Calu3 (cell line): ENCODE measurements around the gene SEL1L. TPM values are rescaled to one million over a fixed set of nuclear protein-coding genes. Genes with fewer than 3 reads are reported as not detected.
"Not testable (repeated sequence)": the region's sequence is repeated elsewhere in the genome, so short reads cannot be mapped to it uniquely, and the experiment has no call there.

Experiments
- BruUV-seq: library from RNA; stranded (reverse); fragments of 400-500 nt; replicated peaks from 2 replicates; lab custom pipeline; 2021; lab: Mats Ljungman, UMichigan
- CTCF ChIA-PET: fragments of 300-600 bp; sonication (Branson Sonifier 250); formaldehyde crosslinking; loops from one replicate; lab custom pipeline; 2022; ENCODE audit warnings: antibody characterized with exemption; lab: Charles Lee
- DNase-seq: peaks from one replicate; pipeline ENCODE4 v3.0.0; 2022
- H3K27ac Mint-ChIP-seq: one replicate; pipeline ENCODE4 v1.8.0; 2022; ENCODE audit warnings: mixed read lengths; ENCODE audit not compliant: unreplicated experiment
- H3K27me3 Mint-ChIP-seq: one replicate; pipeline ENCODE4 v1.8.0; 2022; ENCODE audit warnings: mixed read lengths; ENCODE audit not compliant: unreplicated experiment
- H3K36me3 Mint-ChIP-seq: one replicate; pipeline ENCODE4 v1.8.0; 2022; ENCODE audit warnings: mild to moderate bottlenecking, moderate library complexity, mixed read lengths; ENCODE audit not compliant: insufficient read depth, unreplicated experiment
- H3K4me1 Mint-ChIP-seq: one replicate; pipeline ENCODE4 v1.8.0; 2022; ENCODE audit warnings: mild to moderate bottlenecking, low read depth, mixed read lengths; ENCODE audit not compliant: unreplicated experiment
- H3K4me3 Mint-ChIP-seq: one replicate; pipeline ENCODE4 v1.8.0; 2022; ENCODE audit warnings: mild to moderate bottlenecking, low read depth, moderate library complexity, mixed read lengths; ENCODE audit not compliant: unreplicated experiment
- H3K9me3 Mint-ChIP-seq: one replicate; pipeline ENCODE4 v1.8.0; 2022; ENCODE audit warnings: low read depth, mixed read lengths; ENCODE audit not compliant: unreplicated experiment
- intact Hi-C: fragments of 100-400 bp; cut with micrococcal nuclease; formaldehyde crosslinking; loops from one replicate; pipeline ENCODE4 v1.10.0; 2022; ENCODE audit not compliant: unreplicated experiment
- total RNA-seq: library from RNA; stranded (reverse); gene quantifications from 2 replicates; pipeline ENCODE4 v1.2.3, GENCODE V29; 2022
- TF ChIP-seq, protein P1 (sequence below): fragments of 200-600 bp; IDR thresholded peaks from one replicate; pipeline ENCODE4 v1.8.0; 2022; ENCODE audit warnings: antibody characterized with exemption; ENCODE audit not compliant: unreplicated experiment

SEL1L gene
- total RNA-seq, 1 experiment from 2014 or later = 95.4 TPM

GRCh38 chr14:81432219-81432661 lies 101.4 kb downstream of the SEL1L start:
- TF ChIP-seq, protein P1, sequence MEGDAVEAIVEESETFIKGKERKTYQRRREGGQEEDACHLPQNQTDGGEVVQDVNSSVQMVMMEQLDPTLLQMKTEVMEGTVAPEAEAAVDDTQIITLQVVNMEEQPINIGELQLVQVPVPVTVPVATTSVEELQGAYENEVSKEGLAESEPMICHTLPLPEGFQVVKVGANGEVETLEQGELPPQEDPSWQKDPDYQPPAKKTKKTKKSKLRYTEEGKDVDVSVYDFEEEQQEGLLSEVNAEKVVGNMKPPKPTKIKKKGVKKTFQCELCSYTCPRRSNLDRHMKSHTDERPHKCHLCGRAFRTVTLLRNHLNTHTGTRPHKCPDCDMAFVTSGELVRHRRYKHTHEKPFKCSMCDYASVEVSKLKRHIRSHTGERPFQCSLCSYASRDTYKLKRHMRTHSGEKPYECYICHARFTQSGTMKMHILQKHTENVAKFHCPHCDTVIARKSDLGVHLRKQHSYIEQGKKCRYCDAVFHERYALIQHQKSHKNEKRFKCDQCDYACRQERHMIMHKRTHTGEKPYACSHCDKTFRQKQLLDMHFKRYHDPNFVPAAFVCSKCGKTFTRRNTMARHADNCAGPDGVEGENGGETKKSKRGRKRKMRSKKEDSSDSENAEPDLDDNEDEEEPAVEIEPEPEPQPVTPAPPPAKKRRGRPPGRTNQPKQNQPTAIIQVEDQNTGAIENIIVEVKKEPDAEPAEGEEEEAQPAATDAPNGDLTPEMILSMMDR = no peak
- Mint-ChIP-seq H3K27me3 (peaks cover 4% of the 10 kb centered on the region), H3K27ac (no peak overlapping the region), H3K4me3 (no peak overlapping the region), H3K36me3 (peaks cover 15% of the 10 kb centered on the region), H3K9me3 (no peaks in the 10 kb centered on the region), H3K4me1 (peaks cover 15% of the 10 kb centered on the region)
- CTCF ChIA-PET = no interaction called here
- DNase-seq = no peak
- intact Hi-C loops = no loop called here
- no TSS peak for BruUV-seq

DNA sequence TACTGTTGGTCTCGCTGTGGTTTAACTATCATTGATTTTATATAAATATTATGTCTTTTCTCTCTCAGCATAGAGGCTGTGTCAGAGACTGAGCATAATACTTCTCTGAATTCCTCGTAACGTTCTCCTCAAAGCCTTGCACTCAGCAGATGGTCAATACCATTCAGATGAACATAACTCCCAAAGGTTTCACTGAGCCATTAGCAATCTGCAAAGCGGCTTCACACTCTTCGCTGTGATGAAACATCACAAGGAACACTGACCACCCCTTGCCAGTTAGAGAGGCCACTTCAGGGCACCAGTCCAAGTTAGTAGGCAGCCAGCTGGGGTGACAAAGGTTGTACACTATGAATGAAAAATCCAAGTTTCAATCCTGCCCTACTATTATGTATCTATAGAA lies 103.4 kb downstream of the SEL1L start:
- intact Hi-C loops = no loop called here
- H3K36me3 Mint-ChIP-seq = peaks cover 3% of the 10 kb centered on the region
- no peaks in the 10 kb centered on the region for H3K27me3 Mint-ChIP-seq
- H3K4me3 Mint-ChIP-seq = no peak overlapping the region
- peaks cover 6% of the 10 kb centered on the region for H3K4me1 Mint-ChIP-seq
- no peak for DNase-seq
- CTCF ChIA-PET = no interaction called here
- TF ChIP-seq, protein P1 = no peak
- H3K27ac Mint-ChIP-seq = no peak overlapping the region
- no peaks in the 10 kb centered on the region for H3K9me3 Mint-ChIP-seq
- no TSS peak for BruUV-seq

DNA sequence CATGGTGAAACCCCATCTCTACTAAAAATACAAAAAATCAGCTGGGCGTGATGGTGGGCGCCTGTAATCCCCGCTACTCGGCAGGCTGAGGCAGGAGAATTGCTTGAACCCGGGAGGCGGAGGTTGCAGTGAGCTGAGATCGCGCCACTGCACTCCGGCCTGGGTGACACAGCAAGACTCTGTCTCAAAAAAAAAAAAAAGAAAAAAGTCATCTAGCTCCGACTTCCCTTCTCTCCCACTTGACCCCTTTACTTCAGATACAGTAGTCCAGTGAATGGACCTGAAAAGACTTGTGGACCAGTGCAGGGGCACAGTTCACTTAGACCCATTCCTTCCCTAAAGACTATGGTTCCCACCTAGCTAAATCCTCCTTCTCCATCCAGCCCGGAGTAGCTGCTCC lies 103.9 kb downstream of the SEL1L start:
- H3K27ac Mint-ChIP-seq, BruUV-seq, DNase-seq, H3K4me3 Mint-ChIP-seq, CTCF ChIA-PET, intact Hi-C loops, H3K9me3 Mint-ChIP-seq, H3K27me3 Mint-ChIP-seq, H3K4me1 Mint-ChIP-seq, H3K36me3 Mint-ChIP-seq: not testable (repeated sequence)

DNA sequence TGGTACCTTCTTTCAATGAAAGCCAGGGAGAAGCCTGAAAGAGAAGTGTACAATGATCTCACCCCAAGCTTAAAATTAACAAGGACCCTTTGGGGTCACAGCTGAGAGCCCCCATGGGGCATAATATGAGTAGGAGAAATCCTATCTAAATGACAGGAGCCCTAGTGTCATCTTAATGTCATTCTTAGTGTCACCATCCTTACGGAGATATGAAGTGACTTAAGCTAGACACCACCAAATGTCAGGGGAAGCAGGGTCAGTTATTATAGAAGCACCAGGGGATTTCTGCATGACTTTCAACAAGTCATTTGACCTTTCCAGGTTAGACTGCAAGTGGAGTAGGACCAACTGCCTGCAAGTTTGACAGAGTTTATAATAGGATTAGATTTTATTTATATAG lies 104.6 kb downstream of the SEL1L start:
- DNase-seq = no peak
- no peak overlapping the region for H3K27ac Mint-ChIP-seq
- BruUV-seq = no TSS peak
- TF ChIP-seq, protein P1 = no peak
- no peak overlapping the region for H3K4me3 Mint-ChIP-seq
- H3K4me1 Mint-ChIP-seq = no peaks in the 10 kb centered on the region
- no peaks in the 10 kb centered on the region for H3K36me3 Mint-ChIP-seq
- H3K27me3 Mint-ChIP-seq = no peaks in the 10 kb centered on the region
- intact Hi-C loops = no loop called here
- CTCF ChIA-PET = interaction anchor here (0.6 kb wide), 1 partner anchor 137 kb away, joined by 3 read pairs; no protein-coding TSS in a partner anchor
- no peaks in the 10 kb centered on the region for H3K9me3 Mint-ChIP-seq

DNA sequence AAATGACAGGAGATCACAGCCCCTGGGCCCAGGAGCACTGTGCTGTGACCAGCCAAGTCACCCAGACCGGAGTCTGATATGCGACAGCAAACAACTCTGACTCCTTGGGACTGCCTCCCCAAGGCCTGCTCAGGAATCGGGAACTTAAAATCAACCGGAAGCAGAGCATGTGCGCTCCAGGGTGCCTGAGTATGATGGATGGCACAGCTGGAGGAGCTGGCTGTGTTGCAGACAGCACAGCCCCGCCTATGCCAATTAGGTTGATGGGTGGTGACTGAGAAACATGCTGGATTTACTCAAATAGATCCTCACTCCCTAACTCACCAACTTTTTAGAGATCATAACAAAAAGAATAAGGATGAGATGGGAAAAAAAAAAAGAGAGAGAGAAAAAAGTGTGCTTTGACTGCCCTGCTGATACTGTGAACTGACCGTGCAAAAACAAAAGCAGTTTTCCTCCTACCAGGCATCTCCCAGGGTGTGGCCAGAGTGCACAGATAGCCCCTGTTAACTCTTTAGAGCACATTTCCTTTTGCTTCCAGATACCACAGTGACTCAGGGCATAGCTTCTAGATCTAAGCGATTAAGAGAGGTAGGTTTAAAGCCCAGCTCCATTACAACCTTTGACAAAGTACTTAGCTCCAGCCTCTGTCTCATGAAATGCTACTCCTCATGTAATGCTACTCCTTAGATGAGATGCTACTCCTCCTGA lies 106.2 kb downstream of the SEL1L start:
- TF ChIP-seq, protein P1 = no peak
- Mint-ChIP-seq H3K4me1 (no peaks in the 10 kb centered on the region), H3K36me3 (no peaks in the 10 kb centered on the region), H3K4me3 (no peak overlapping the region), H3K27ac (no peak overlapping the region), H3K27me3 (no peaks in the 10 kb centered on the region), H3K9me3 (no peaks in the 10 kb centered on the region)
- CTCF ChIA-PET = no interaction called here
- no peak for DNase-seq
- no TSS peak for BruUV-seq
- intact Hi-C loops = no loop called here
